Gastroesophageal sphincter (tissue), 4 donors: ENCODE measurements around the gene TEX22. TPM values are rescaled to one million over a fixed set of nuclear protein-coding genes. Genes with fewer than 3 reads are reported as not detected.
A peak's percentile ranks its signal among the peaks of the same experiment; 100 is the strongest.

Source experiments
- ATAC-seq: fragments of 150-250 bp; one replicate; pipeline ENCODE4 v1.9.1; 2016; ENCODE audit warnings: mild to moderate bottlenecking, moderate library complexity
- H3K27ac ChIP-seq, 4 donors: fragments of 200-600 bp; sonication (generic) in 3 of 4; 1 replicate in 3 of 4; 2 replicates in 1 of 4; pipeline ENCODE4 v1.5.1; 2016 to 2019
- H3K27me3 ChIP-seq: fragments of 200-600 bp; sonication (generic); one replicate; pipeline ENCODE4 v1.5.1; 2019
- H3K36me3 ChIP-seq, 2 donors: fragments of 200-600 bp; sonication (generic); one replicate each; pipeline ENCODE4 v1.5.1; 2019; ENCODE audit warnings: control low read depth in 1 of 2
- H3K4me1 ChIP-seq, 3 donors: fragments of 200-600 bp; sonication (generic); 1 replicate in 2 of 3; 2 replicates in 1 of 3; pipeline ENCODE4 v1.5.1; 2016 to 2019; ENCODE audit warnings: control low read depth in 2 of 3
- H3K4me3 ChIP-seq, 2 donors: fragments of 200-600 bp; sonication (generic); one replicate each; pipeline ENCODE4 v1.5.1; 2019; ENCODE audit warnings: mild to moderate bottlenecking in 1 of 2, moderate library complexity in 1 of 2
- H3K9me3 ChIP-seq, 3 donors: fragments of 200-600 bp; sonication (generic); one replicate each; pipeline ENCODE4 v1.5.1; 2017 to 2019; ENCODE audit warnings: control low read depth in 2 of 3
- CTCF ChIP-seq, 4 experiments: fragments of 200-600 bp in 2 of 4; fragments of 450-650 bp in 2 of 4; sonication (generic) in 1 of 4; IDR thresholded peaks; one replicate each; pipeline ENCODE4 v1.5.1; 2017 to 2019; ENCODE audit warnings: antibody characterized with exemption in 4 of 4, mild to moderate bottlenecking in 2 of 4, moderate library complexity in 2 of 4
- EP300 ChIP-seq: sonication (generic); formaldehyde crosslinking; IDR thresholded peaks from one replicate; pipeline ENCODE4 v1.6.1; 2017; ENCODE audit warnings: antibody characterized with exemption, mild to moderate bottlenecking
- POLR2A ChIP-seq, 2 donors: fragments of 450-650 bp; IDR thresholded peaks; one replicate each; pipeline ENCODE4 v1.6.1; 2017; ENCODE audit warnings: antibody characterized with exemption in 2 of 2, mild to moderate bottlenecking in 2 of 2, moderate library complexity in 1 of 2
- POLR2AphosphoS5 ChIP-seq: sonication (generic); formaldehyde crosslinking; IDR thresholded peaks from one replicate; pipeline ENCODE4 v1.6.1; 2017; ENCODE audit warnings: antibody characterized with exemption
- WGBS, 2 donors: methylation state at CpG; one replicate each; pipeline ENCODE4 v1.1.5; 2018; ENCODE audit warnings: low coverage in 1 of 2; 5-methylcytosine and 5-hydroxymethylcytosine counted together
- total RNA-seq, 4 donors: library from RNA; depleted of rRNA; stranded (reverse); fragments of >200 nt; gene quantifications; one replicate each; pipeline ENCODE4 v1.1.0, GENCODE V29; 2016

Gene TEX22
- total RNA-seq, 4 donors from 2014 or later = 0.42 TPM; not detected in 3

- Histone ChIP-seq H3K36me3 (peaks cover 0 to 59% of the 10 kb centered on the region in 2 donors), H3K27me3 (no peaks in the 10 kb centered on the region), H3K27ac (peak overlapping the region in 1 of 4 donors; percentile 35), H3K4me3 (no peak overlapping the region), H3K4me1 (peaks cover 0 to 29% (median 3%) of the 10 kb centered on the region in 3 donors), H3K9me3 (no peaks in the 10 kb centered on the region)
- no peak for ATAC-seq
- TF ChIP-seq CTCF (IDR thresholded peaks at IDR 0.05) (no peak), POLR2A (IDR thresholded peaks at IDR 0.05) (no peak), POLR2AphosphoS5 (no peak), EP300 (no peak)
- 78 to 93% methylated on average over 2 of the region's 3 CpGs for WGBS, 2 donors
Measured at GRCh38 chr14:105351410-105351809, 46.9 kb upstream of the TEX22 start.

- peaks cover 0 to 25% (median 3%) of the 10 kb centered on the region in 3 donors for H3K4me1 ChIP-seq
- TF ChIP-seq POLR2AphosphoS5 = peak; percentile 34
- TF ChIP-seq EP300 = no peak
- TF ChIP-seq CTCF (IDR thresholded peaks at IDR 0.05) = peak in 3 of 4 experiments; percentile 88 to 90 (median 89)
- 71% methylated on average over 3 of the region's 26 CpGs; no CpG with 5 or more reads in 1 of the 2 donors for WGBS, 2 donors
- no peaks in the 10 kb centered on the region for H3K27me3 ChIP-seq
- ATAC-seq = peak; percentile 92
- no peaks in the 10 kb centered on the region for H3K9me3 ChIP-seq
- H3K4me3 ChIP-seq = no peak overlapping the region
- peaks cover 0 to 67% of the 10 kb centered on the region in 2 donors for H3K36me3 ChIP-seq
- H3K27ac ChIP-seq = peak overlapping the region in 1 of 4 donors; percentile 35
Measured at GRCh38 chr14:105351920-105352851, 46.2 kb upstream of the TEX22 start.

GRCh38 chr14:105353136-105353535, 45.2 kb upstream of the TEX22 start:
- no peak for ATAC-seq
- H3K4me3 ChIP-seq = no peak overlapping the region
- H3K9me3 ChIP-seq = no peaks in the 10 kb centered on the region
- no peak overlapping the region for H3K27ac ChIP-seq
- 80 to 86% methylated on average over 1 of the region's 10 CpGs for WGBS, 2 donors
- no peak for TF ChIP-seq CTCF (IDR thresholded peaks at IDR 0.05)
- no peak for TF ChIP-seq POLR2AphosphoS5
- TF ChIP-seq EP300 = no peak
- no peak for TF ChIP-seq POLR2A (IDR thresholded peaks at IDR 0.05)
- H3K27me3 ChIP-seq = no peaks in the 10 kb centered on the region
- H3K36me3 ChIP-seq = peaks cover 0 to 76% of the 10 kb centered on the region in 2 donors
- H3K4me1 ChIP-seq = peaks cover 0 to 15% (median 3%) of the 10 kb centered on the region in 3 donors

- WGBS, 2 donors = 100% methylated on average over 2 of the region's 20 CpGs; no CpG with 5 or more reads in 1 of the 2 donors
- Histone ChIP-seq H3K9me3 (no peaks in the 10 kb centered on the region), H3K27me3 (no peaks in the 10 kb centered on the region), H3K27ac (no peak overlapping the region), H3K4me3 (no peak overlapping the region), H3K36me3 (peaks cover 0 to 72% of the 10 kb centered on the region in 2 donors), H3K4me1 (peaks cover 0 to 10% (median 3%) of the 10 kb centered on the region in 3 donors)
- no peak for ATAC-seq
- TF ChIP-seq POLR2AphosphoS5 (no peak), CTCF (IDR thresholded peaks at IDR 0.05) (no peak), EP300 (no peak)
Measured at GRCh38 chr14:105354541-105354940, 43.8 kb upstream of the TEX22 start.
